Astrocyte of the cerebellum (primary cell): ENCODE results near the gene TRPM8.

Source experiments
- DNase-seq: peaks from one replicate; pipeline ENCODE4 v3.0.0-alpha.2; 2011; ENCODE audit warnings: low read depth
- H3K4me3 ChIP-seq: 2 replicates; pipeline ENCODE4 v1.5.1; 2011; ENCODE audit warnings: mild to moderate bottlenecking, low read depth, low read length, moderate library complexity
- CTCF ChIP-seq: IDR thresholded peaks from 2 replicates; pipeline ENCODE4 v1.5.1; 2012; ENCODE audit warnings: low read length, low read depth, moderate library complexity, mild to moderate bottlenecking; ENCODE audit errors: missing control alignments
- in situ Hi-C: cut with HindIII; loops from 2 replicates; pipeline ENCODE4 v1.10.0; 2017; ENCODE audit warnings: low sequenced_read_pairs

TRPM8 gene

GRCh38 chr2:233976690-233977294 is 59.6 kb downstream of the TRPM8 start:
- DNase-seq, result peak; percentile 76
- no peak overlapping the region for H3K4me3 ChIP-seq
- in situ Hi-C loops, result loop anchor here (10.0 kb wide), 1 partner anchor 1138 kb away; no protein-coding TSS in a partner anchor
- peak; percentile 45 for TF ChIP-seq CTCF

GRCh38 chr2:233977296-233977837 is 60.2 kb downstream of the TRPM8 start:
- no peak for DNase-seq
- in situ Hi-C loops, result loop anchor here (10.0 kb wide), 1 partner anchor 1137 kb away; no protein-coding TSS in a partner anchor
- no peak for TF ChIP-seq CTCF
- no peak overlapping the region for H3K4me3 ChIP-seq

GRCh38 chr2:233979748-233980147 is 62.6 kb downstream of the TRPM8 start:
- in situ Hi-C loops, result loop anchor here (10.0 kb wide), 1 partner anchor 1135 kb away; no protein-coding TSS in a partner anchor
- H3K4me3 ChIP-seq, result no peak overlapping the region
- DNase-seq, result no peak
- no peak for TF ChIP-seq CTCF

GRCh38 chr2:233980955-233981561 is 63.9 kb downstream of the TRPM8 start:
- DNase-seq, result no peak
- TF ChIP-seq CTCF, result no peak
- H3K4me3 ChIP-seq, result no peak overlapping the region
- in situ Hi-C loops, result no loop called here

GRCh38 chr2:233981574-233982420 is 64.6 kb downstream of the TRPM8 start:
- TF ChIP-seq CTCF, result no peak
- DNase-seq, result no peak
- in situ Hi-C loops, result no loop called here
- no peak overlapping the region for H3K4me3 ChIP-seq

- DNase-seq, result peak; percentile 88
- no peak overlapping the region for H3K4me3 ChIP-seq
- in situ Hi-C loops, result no loop called here
- no peak for TF ChIP-seq CTCF
These were observed 65.4 kb downstream of the TRPM8 start for GRCh38 chr2:233982421-233983121.
